ENCODE data around the gene SLC19A1.
A peak's percentile ranks its signal among the peaks of the same experiment; 100 is the strongest.

The SLC19A1 gene

GRCh38 chr21:45488931-45489721, 53.1 kb downstream of the SLC19A1 start:
- no peak for DNase-seq

- no peak for DNase-seq
Observed at GRCh38 chr21:45487891-45488600, 54.2 kb downstream of the SLC19A1 start.

DNA sequence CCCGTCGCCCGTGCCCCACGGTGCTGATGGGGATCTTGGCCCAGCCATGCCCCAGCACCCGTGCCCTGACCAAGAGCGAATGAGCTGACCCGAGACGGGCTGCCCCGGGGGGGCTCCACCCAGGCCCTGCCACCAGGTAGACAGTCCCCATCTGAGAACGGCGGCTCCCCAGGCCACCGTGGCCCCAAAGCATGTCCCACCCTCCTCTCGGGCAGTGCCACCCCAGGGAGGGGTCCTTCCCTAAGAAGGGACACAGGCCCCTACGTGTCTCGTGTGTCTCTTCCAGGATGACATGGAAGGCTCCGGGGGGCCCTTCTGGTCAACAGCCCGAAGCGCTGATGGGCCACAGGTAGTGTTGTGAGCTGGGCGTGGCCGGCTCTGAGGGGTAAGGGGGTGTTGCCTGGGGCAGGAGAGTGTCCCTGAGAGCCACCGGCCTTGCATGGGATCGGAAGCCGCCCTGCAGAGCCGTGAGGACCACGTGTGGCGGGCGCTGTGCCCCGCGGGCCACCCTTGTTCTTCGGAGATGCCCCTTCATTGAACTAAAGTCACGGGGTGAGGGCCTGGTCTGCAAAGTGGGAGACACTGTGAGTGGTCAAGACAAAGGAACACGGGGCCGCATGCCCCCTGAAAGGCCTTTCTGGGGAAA, 55.0 kb downstream of the SLC19A1 start:
- DNase-seq = no peak

DNA sequence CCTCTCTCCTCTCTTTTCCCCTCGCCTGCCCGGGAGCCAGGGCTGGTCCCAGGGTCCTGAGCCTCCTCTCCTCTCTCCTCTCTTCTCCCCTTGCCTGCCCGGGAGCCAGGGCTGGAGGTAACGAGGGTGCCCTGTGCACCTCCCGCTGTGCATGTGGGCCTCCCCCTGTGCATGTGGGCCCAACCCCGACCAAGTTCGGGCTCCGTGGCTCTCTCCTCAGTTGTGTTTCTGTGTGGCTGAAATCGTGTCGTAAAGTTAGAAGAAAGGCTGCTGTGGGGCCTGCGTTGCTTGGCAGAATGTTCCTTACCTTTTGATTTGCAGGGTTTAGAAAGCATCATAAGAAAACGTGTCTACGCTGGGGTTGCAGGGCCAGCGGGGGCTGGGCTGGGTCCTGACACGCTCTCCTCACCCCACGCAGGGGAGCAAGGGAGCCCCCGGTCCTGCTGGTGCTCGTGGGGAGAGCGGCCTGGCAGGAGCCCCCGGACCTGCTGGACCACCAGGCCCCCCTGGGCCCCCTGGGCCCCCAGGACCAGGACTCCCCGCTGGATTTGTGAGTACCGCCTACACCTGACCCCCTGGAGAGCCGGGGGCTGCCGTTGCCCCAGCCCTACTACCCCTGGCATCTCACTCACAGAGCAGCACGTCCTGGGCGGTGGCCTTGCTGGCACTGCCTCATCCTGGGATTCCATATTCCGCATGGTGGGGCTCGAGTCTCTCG, 55.6 kb downstream of the SLC19A1 start:
- no peak for DNase-seq

DNA sequence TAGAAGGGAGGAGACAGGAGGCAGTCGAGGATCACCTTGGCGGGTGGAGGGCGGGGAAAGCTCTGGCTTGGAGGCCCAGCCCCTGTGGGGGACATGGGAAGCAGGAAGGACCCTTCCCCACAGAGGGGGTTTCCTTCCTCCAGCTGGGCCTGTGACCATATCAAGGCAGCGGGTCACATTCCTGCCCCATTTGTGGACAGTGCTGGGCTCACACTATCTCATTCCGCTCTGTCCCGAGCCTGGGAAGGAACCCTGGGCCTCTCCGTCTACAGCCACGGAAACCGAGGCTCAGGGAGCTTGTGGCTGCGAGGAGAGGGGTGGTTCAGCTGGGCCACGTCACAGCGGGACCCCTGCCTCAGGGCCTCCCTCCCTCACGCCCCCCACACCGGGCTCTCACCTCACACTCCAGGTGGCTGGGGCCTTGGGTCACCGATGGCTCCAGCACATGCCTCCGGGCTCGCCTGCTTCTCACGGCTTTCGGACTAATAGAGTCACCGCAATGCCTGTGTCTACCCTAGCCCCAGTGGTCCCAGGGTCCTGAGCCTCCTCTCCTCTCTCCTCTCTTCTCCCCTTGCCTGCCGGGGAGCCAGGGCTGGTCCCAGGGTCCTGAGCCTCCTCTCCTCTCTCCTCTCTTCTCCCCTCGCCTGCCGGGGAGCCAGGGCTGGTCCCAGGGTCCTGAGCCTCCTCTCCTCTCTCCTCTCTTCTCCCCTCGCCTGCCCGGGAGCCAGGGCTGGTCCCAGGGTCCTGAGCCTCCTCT, 56.4 kb downstream of the SLC19A1 start:
- DNase-seq = no peak

- no peak for DNase-seq
Observed at GRCh38 chr21:45484318-45484717, 57.9 kb downstream of the SLC19A1 start.

GRCh38 chr21:45482899-45483821, 59.1 kb downstream of the SLC19A1 start:
- DNase-seq = peak; percentile 46

DNA sequence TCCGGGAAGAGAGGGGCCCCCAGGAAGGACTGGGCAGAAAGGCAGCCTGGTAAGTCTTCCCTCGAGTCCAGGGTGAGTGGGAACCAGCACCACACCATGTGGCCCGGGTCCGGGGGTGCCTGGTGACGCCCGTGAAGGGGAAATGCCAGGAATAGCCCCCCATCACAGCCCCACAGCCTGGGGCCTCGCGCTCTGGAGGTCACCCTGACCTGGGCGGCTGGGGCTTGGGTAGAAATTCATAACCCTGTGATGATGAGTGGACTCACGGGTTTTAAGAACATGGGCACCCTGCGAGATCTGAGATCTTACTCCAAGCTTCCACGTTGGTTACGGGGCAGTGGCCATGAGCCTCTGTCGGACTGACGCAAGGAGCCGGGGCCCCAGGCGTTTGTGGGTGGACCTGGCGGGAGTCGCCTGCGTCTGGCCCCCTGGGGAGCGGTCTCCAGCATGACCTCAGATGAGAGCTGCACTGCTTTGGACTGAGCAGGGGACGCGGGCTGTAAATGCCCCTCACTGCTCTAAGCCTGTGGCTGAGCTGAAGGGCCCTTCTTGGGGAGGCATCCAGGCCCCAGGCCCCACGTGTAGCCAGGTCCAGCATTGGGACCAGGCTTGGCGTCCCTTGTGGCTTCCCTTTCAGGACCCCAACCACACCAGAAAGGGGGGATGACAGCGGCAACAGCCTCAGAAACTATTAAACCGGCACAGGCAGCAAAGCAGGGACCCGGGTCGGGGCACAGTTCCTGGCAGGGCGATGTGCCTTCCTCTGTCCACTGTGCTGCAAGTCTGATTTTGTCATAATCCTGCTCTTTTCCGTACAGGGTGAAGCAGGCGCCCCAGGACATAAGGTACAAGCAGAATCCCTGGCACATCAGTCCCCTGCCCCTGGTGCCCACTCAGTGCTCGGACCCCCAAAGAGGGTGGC, 60.0 kb downstream of the SLC19A1 start:
- DNase-seq = no peak

GRCh38 chr21:45481566-45481965, 60.7 kb downstream of the SLC19A1 start:
- no peak for DNase-seq

GRCh38 chr21:45480701-45481500, 61.3 kb downstream of the SLC19A1 start:
- no peak for DNase-seq

DNA sequence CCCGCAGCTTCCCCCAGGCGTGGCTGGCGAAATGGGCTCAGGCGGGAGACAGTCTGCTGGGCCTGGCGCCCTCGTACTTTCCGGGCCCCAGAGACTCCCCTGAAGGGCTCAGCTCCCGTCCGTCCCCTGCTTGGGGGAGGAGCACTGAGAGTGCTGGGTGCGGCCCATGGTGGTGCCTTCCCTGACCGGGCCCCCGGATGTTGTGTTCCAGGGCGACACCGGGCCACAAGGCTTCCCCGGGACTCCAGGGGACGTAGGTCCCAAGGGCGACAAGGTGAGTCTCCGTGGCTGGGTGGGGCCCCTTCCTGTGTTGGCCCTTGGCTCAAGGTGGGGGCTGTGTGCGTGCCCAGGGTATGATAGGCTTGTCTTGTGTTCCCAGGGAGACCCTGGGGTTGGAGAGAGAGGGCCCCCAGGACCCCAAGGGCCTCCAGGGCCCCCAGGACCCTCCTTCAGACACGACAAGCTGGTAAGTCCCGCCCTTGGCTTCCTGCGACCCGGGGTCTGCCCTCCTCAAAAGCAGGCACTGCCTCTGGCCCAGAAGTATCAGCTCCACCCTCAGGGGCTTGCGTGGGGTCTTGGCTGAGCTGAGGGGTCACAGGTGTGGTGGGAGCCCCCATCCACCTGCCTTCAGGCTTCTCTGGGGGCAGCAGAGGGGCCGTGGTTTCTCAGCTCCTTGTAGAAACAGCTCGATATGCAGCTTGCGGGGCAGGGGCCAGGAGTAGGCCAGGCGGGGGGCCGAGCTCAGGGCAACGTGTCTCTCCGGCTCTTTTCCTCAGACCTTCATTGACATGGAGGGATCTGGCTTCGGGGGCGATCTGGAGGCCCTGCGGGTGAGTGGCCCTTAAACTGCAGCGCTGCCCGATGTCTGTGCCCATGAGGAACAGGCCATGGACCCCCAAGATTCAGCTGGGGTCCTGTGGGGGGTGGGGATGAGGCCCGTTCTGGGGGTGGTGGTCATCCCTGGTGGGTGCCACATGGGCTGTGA, 62.3 kb downstream of the SLC19A1 start:
- DNase-seq = peak; percentile 14

GRCh38 chr21:45478816-45479669, 63.2 kb downstream of the SLC19A1 start:
- DNase-seq = no peak

DNA sequence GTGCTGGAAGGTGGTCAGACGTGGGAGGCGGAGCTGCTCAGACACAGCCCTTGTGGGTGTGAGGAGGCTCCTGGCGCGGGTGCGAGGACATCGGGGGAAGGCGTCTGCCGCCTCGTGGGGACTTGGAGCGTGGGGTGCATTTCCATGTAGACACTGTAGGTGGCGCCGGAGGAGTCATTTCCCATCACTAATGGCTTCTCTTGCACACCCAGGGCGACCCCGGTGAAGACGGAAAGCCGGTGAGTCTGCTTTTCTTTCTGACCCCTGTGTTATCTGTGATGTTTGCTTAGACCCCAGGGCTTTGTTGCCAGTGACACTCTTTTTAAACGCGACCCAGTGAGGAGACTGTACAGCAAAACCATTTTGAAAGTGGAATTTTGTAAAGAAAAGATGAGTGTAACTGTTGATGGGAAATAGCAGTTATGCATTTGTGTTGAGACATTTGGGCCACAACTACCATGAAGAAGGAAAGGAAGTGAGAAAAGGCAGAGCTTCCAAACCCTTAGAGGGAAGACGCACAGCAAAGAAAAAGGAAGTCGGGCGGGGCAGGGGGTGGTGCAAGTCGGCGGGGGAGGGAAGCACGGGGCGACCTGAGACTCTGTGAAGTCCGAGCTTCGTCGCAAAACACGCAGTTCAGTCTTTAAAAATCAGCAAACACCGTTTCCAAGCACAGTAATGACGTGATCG, 64.0 kb downstream of the SLC19A1 start:
- peak; percentile 86 for DNase-seq

GRCh38 chr21:45477176-45478114, 64.8 kb downstream of the SLC19A1 start:
- no peak for DNase-seq

- no peak for DNase-seq
Observed at GRCh38 chr21:45476582-45476981, 65.7 kb downstream of the SLC19A1 start.
